MM.1S (cell line): ENCODE data around the gene CCDC47.

Source experiments
- DNase-seq: peaks from one replicate; pipeline ENCODE4 v3.0.0-alpha.2; 2015
- H2AFZ ChIP-seq: fragments of 300-600 bp; sonication (generic); 2 replicates; pipeline ENCODE4 v1.6.0; 2016; ENCODE audit warnings: antibody characterized with exemption, low read length
- H3F3A ChIP-seq: fragments of 300-600 bp; sonication (generic); 2 replicates; pipeline ENCODE4 v1.6.1; 2016; ENCODE audit warnings: mild to moderate bottlenecking, antibody characterized with exemption, low read length, moderate library complexity, mixed read lengths; ENCODE audit not compliant: insufficient read depth
- H3K27ac ChIP-seq: fragments of 300-600 bp; sonication (generic); 2 replicates; pipeline ENCODE4 v1.5.1; 2016; ENCODE audit warnings: mild to moderate bottlenecking, low read length
- H3K27me3 ChIP-seq: fragments of 300-600 bp; sonication (generic); replicated peaks from 2 replicates; pipeline ENCODE4 v1.6.0; 2016; ENCODE audit warnings: low read length; ENCODE audit not compliant: insufficient read depth
- H3K36me3 ChIP-seq: fragments of 300-600 bp; sonication (generic); replicated peaks from 2 replicates; pipeline ENCODE4 v1.6.1; 2016; ENCODE audit warnings: mild to moderate bottlenecking, low read length, mixed read lengths; ENCODE audit not compliant: insufficient read depth
- H3K4me1 ChIP-seq: fragments of 300-600 bp; sonication (generic); 2 replicates; pipeline ENCODE4 v1.6.1; 2016; ENCODE audit warnings: low read length, mixed read lengths
- H3K4me2 ChIP-seq: fragments of 300-600 bp; sonication (generic); 2 replicates; pipeline ENCODE4 v1.6.0; 2016; ENCODE audit warnings: low read depth, low read length
- H3K4me3 ChIP-seq: fragments of 300-600 bp; sonication (generic); 2 replicates; pipeline ENCODE4 v1.5.1; 2016; ENCODE audit warnings: low read length, mixed read lengths
- H3K79me2 ChIP-seq: fragments of 300-600 bp; sonication (generic); 2 replicates; pipeline ENCODE4 v1.6.1; 2016; ENCODE audit warnings: mixed run types, low read length, mixed read lengths
- H3K9ac ChIP-seq: fragments of 300-600 bp; sonication (generic); 2 replicates; pipeline ENCODE4 v1.6.1; 2016; ENCODE audit warnings: low read length, mixed read lengths
- H3K9me2 ChIP-seq: fragments of 300-600 bp; sonication (generic); replicated peaks from 2 replicates; pipeline ENCODE4 v1.6.1; 2016; ENCODE audit warnings: mild to moderate bottlenecking, low read length, mixed read lengths; ENCODE audit not compliant: insufficient read depth
- H3K9me3 ChIP-seq: fragments of 300-600 bp; sonication (generic); replicated peaks from 2 replicates; pipeline ENCODE4 v1.6.1; 2016; ENCODE audit warnings: mild to moderate bottlenecking, low read length, mixed read lengths; ENCODE audit not compliant: insufficient read depth
- H4K20me1 ChIP-seq: fragments of 300-600 bp; sonication (generic); 2 replicates; pipeline ENCODE4 v1.6.1; 2016; ENCODE audit warnings: mild to moderate bottlenecking, low read length, moderate library complexity, mixed read lengths; ENCODE audit not compliant: insufficient read depth
- CTCF ChIP-seq: fragments of 300-600 bp; sonication (generic); IDR thresholded peaks from 2 replicates; pipeline ENCODE4 v1.5.1; 2016; ENCODE audit warnings: antibody characterized with exemption, low read length, mixed read lengths
- EZH2 ChIP-seq: fragments of 300-600 bp; sonication (generic); optimal IDR thresholded peaks from 2 replicates; pipeline ENCODE3; 2017; ENCODE audit warnings: low read depth, mild to moderate bottlenecking, antibody characterized with exemption, low read length, mixed read lengths
- EZH2phosphoT487 ChIP-seq: fragments of 300-600 bp; sonication (generic); IDR thresholded peaks from 2 replicates; pipeline ENCODE4 v1.6.1; 2018; ENCODE audit warnings: antibody characterized with exemption, low read length

The CCDC47 gene

GRCh38 chr17:63760771-63761539, 12.4 kb downstream of the CCDC47 start:
- no peaks in the 10 kb centered on the region for H3K9me2 ChIP-seq
- peaks cover 11% of the 10 kb centered on the region; the same call in 1 of the 2 replicates for H3K36me3 ChIP-seq
- no peaks in the 10 kb centered on the region for H3K27me3 ChIP-seq
- H3K4me3 ChIP-seq, result no peak overlapping the region
- no peaks in the 10 kb centered on the region for H3K9me3 ChIP-seq
- no peak overlapping the region for H3K4me2 ChIP-seq
- no peak for DNase-seq
- no peak overlapping the region for H3K27ac ChIP-seq
- no peaks in the 10 kb centered on the region for H3F3A ChIP-seq
- no peaks in the 10 kb centered on the region for H4K20me1 ChIP-seq
- no peak overlapping the region for H3K9ac ChIP-seq
- peaks cover 25% of the 10 kb centered on the region for H3K79me2 ChIP-seq
- H2AFZ ChIP-seq, result no peak overlapping the region
- no peaks in the 10 kb centered on the region for H3K4me1 ChIP-seq
- TF ChIP-seq EZH2 (no peak), CTCF (no peak), EZH2phosphoT487 (no peak)

- peaks cover 7% of the 10 kb centered on the region; the same call in 1 of the 2 replicates for H3K36me3 ChIP-seq
- no peaks in the 10 kb centered on the region for H4K20me1 ChIP-seq
- no peaks in the 10 kb centered on the region for H3K27me3 ChIP-seq
- H3K4me1 ChIP-seq, result no peaks in the 10 kb centered on the region
- H3K9me3 ChIP-seq, result no peaks in the 10 kb centered on the region
- no peak overlapping the region for H3K4me2 ChIP-seq
- H3K9me2 ChIP-seq, result no peaks in the 10 kb centered on the region
- H2AFZ ChIP-seq, result no peak overlapping the region
- H3K9ac ChIP-seq, result no peak overlapping the region
- no peak overlapping the region for H3K4me3 ChIP-seq
- TF ChIP-seq CTCF, result no peak
- no peak for TF ChIP-seq EZH2phosphoT487
- TF ChIP-seq EZH2, result no peak
- DNase-seq, result no peak
- no peaks in the 10 kb centered on the region for H3F3A ChIP-seq
- H3K79me2 ChIP-seq, result peaks cover 4% of the 10 kb centered on the region; the same call in 1 of the 2 replicates
- no peak overlapping the region for H3K27ac ChIP-seq
These were observed 15.0 kb downstream of the CCDC47 start for GRCh38 chr17:63758428-63758827.

- Histone ChIP-seq H4K20me1 (no peaks in the 10 kb centered on the region), H2AFZ (no peak overlapping the region), H3K9me3 (no peaks in the 10 kb centered on the region), H3K4me3 (no peak overlapping the region), H3K4me1 (peaks cover 17% of the 10 kb centered on the region), H3K4me2 (no peak overlapping the region), H3K36me3 (peaks cover 6% of the 10 kb centered on the region; the same call in 1 of the 2 replicates), H3K79me2 (no peaks in the 10 kb centered on the region), H3K27ac (no peak overlapping the region), H3K9ac (no peak overlapping the region), H3K27me3 (no peaks in the 10 kb centered on the region), H3K9me2 (no peaks in the 10 kb centered on the region), H3F3A (peaks cover 16% of the 10 kb centered on the region)
- DNase-seq, result no peak
- TF ChIP-seq EZH2, result no peak
- TF ChIP-seq CTCF, result no peak
- no peak for TF ChIP-seq EZH2phosphoT487
These were observed 19.4 kb downstream of the CCDC47 start for GRCh38 chr17:63754046-63754445.
